ENCODE measurements around the gene ZACN.
"Not testable (repeated sequence)": the region's sequence is repeated elsewhere in the genome, so short reads cannot be mapped to it uniquely, and the experiment has no call there.

Gene ZACN

GRCh38 chr17:76053246-76054111 lies 25.5 kb upstream of the ZACN start:
- DNase-seq (ENCODE audit: low spot score): peak; percentile 36

DNA sequence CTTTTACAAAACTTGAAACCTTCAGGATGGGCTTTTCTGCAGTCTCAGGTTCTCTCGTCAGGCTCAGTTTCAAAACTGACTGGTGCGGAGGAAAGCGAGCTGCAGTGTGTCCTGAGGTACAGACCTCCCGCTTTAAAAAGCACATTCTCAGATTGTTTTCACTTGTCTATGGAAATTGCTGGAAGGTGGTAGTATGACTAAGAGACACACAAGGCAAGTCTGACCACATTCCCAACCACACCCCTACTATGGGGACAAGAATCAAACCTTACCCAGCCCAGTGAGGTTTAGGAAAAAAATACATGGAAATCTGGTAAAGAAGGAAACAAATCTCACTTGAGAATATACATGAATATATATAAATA lies 24.9 kb upstream of the ZACN start:
- DNase-seq (ENCODE audit: low spot score): peak; percentile 61

DNA sequence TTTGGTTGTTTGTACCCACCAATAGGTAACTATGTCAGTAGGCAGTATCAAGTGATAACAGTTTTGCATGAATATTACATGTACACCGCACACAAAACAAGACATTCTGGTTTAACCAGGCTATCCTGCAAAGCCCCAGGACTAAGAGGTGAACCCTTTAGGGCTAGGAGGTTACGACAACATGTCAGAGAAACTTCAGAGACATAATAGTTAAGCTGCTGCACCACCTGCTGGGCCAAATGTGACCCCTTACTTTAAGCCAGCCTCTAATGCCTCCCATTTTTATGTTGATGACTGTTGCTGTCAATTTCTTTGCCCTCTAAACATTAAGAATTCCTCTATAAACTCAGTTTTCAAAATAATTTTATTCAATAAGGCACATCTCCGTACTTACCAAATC lies 22.1 kb upstream of the ZACN start:
- no peak for DNase-seq (ENCODE audit: low spot score)

GRCh38 chr17:76058264-76058663 lies 20.7 kb upstream of the ZACN start:
- not testable (repeated sequence) for DNase-seq (ENCODE audit: low spot score)

DNA sequence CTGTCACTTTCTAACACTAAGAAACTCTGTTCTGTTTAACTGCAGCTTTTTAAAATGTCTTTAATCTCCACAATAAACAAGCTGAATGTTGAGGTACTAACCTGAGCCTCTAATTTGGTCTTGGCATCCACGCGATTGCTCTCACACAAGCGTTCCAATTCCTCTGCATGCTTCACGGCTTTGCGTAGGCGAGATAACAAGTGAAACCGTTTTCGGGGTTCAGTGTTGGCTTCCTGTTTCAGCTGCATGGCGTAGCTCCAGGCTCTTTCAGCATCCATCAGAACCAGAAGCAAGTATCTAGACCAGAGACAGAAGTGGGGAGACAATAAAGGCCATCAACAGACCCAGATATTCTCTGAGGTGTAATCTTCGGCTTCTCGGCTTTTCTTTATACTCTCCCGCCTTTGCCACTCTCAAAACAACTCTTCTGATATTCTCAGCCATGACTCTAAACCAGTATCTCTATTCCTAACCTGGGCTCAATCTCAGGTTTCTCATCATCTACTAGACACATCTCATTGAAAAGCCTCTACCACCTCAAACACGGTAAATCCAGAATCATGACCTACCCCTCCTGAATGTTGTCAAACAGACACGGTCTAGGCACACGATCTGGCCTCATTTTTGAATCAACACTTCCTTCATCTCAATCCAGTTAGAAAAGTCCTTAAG lies 15.0 kb upstream of the ZACN start:
- no peak for DNase-seq (ENCODE audit: low spot score)

- DNase-seq (ENCODE audit: low spot score): no peak
These were observed 13.2 kb upstream of the ZACN start for GRCh38 chr17:76065775-76066174.

DNA sequence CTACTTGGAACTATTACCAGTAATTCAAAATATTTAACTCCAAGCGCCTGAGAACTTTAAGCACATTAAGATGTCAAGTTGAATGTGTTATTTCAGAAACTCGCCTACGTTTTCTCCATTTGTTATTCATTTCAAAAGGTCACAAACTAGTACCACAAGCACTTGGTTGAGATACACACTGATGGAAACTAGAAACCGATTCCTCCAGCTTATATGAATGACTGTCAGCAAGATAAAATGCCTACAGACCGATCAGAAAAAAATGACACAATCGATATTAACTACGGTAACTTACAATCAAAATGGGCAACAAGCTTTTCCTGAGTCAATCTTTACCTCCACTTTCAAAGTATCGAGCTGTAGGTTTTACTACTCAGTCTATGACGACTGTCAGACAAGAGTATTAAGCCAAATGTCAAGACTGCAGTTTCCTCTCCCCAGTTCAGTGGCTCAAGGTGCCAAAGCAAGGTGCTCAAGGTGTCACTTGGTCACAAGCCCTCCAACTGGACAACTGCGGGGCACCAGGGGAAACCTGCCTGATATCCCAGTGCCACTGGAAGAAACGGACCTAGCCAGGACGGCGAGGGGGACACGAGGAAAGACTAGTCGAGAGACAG lies 7.3 kb upstream of the ZACN start:
- no peak for DNase-seq (ENCODE audit: low spot score)

- DNase-seq (ENCODE audit: low spot score): peak; percentile 98
These were observed 6.7 kb upstream of the ZACN start, which contains the start of gene SRP68 for GRCh38 chr17:76072148-76072858. SRP68 (minus strand) TSS chr17:76072517; CDS start chr17:76072491, 26 bp downstream.

DNA sequence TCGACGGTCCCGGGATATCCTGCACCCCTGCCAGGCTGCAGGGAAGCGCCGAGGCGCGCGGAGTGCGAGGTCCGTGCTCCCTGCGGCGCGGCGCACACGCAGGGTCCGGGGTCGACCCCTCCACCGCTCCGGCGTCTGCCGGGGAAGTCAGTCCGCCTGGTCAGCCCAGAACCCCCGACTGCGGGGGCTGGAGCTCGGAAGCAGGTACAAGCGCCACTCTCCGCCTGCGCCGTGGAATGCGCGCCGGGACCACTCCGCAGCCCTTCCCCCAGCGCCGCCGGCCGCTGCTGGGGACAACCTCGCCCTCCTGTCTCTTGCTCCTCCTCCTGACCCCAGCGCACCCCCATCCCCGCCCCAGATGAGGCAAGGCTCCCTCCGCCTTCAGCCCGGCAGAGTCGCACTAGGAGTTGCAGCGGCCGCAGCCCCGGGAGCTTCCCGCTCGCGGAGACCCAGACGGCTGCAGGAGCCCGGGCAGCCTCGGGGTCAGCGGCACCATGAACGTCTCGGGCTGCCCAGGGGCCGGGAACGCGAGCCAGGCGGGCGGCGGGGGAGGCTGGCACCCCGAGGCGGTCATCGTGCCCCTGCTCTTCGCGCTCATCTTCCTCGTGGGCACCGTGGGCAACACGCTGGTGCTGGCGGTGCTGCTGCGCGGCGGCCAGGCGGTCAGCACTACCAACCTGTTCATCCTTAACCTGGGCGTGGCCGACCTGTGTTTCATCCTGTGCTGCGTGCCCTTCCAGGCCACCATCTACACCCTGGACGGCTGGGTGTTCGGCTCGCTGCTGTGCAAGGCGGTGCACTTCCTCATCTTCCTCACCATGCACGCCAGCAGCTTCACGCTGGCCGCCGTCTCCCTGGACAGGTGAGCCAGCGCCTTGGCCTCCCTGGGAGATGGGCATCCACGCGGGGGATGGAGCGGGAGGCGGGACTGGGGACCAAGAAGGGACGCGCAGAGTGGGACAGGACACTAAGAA lies 4.3 kb upstream of the ZACN start, which contains the start of gene GALR2:
GALR2 (plus strand) TSS at position 392 of the 974 bp plus-strand sequence; CDS start at position 495, 103 bp downstream.
- no peak for DNase-seq (ENCODE audit: low spot score)

GRCh38 chr17:76075364-76076145 lies 3.4 kb upstream of the ZACN start:
- DNase-seq (ENCODE audit: low spot score): no peak

DNA sequence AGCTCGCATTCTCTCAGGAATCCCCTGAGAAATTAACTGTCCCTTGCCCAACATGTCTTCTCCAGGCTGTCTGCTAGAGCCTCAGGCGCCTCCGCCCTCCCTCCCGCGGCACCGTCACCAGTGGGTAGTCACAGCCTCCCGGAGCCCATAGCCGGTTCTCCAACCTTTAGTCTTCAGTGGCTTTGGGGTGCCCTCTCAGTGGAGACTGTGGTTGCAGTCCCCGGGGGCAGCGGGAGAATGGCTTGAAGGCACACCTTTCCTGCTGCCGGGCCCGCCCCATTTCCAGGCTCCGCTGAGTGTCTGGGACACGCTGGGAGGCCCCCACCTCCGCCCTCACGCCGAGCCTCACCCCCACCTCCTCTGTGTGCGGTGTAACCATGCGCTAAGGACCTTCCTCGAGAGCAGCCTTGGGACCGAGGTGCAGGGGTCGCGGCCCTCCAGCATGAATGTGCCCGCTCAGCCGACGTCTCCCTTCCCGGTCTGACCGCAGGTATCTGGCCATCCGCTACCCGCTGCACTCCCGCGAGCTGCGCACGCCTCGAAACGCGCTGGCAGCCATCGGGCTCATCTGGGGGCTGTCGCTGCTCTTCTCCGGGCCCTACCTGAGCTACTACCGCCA lies 2.7 kb upstream of the ZACN start:
- DNase-seq (ENCODE audit: low spot score): no peak

DNA sequence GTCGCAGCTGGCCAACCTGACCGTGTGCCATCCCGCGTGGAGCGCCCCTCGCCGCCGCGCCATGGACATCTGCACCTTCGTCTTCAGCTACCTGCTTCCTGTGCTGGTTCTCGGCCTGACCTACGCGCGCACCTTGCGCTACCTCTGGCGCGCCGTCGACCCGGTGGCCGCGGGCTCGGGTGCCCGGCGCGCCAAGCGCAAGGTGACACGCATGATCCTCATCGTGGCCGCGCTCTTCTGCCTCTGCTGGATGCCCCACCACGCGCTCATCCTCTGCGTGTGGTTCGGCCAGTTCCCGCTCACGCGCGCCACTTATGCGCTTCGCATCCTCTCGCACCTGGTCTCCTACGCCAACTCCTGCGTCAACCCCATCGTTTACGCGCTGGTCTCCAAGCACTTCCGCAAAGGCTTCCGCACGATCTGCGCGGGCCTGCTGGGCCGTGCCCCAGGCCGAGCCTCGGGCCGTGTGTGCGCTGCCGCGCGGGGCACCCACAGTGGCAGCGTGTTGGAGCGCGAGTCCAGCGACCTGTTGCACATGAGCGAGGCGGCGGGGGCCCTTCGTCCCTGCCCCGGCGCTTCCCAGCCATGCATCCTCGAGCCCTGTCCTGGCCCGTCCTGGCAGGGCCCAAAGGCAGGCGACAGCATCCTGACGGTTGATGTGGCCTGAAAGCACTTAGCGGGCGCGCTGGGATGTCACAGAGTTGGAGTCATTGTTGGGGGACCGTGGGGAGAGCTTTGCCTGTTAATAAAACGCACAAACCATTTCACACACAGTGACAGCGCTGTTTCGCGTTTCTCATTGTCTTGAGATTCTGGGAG lies 2.0 kb upstream of the ZACN start:
- DNase-seq (ENCODE audit: low spot score): no peak

DNA sequence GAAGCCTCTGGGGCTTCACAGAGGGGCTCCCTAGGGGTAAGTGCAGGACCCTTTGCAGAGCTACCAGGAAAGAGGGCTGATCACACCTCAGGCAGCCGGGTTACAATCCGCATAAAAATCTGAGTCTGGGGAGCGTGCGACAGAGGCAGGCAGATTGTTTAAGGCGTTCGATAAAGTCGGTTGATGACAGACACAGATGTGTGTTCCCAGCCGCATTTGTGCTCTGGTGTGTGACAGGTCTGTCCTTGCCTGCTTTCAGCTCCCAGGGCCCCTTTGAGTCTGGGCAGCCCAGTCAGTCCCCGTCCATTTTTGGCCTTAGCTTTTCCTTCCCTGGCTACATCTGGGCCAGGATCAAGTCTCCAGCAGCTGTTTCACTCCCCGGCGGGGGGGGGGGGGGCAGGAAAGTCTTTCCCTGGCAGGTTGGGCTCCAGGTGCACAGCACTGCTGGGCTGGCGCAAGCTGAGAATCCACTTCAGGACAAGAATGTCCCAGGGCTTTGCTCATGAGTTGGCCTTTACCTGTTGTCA lies 1.3 kb upstream of the ZACN start:
- DNase-seq (ENCODE audit: low spot score): no peak

DNA sequence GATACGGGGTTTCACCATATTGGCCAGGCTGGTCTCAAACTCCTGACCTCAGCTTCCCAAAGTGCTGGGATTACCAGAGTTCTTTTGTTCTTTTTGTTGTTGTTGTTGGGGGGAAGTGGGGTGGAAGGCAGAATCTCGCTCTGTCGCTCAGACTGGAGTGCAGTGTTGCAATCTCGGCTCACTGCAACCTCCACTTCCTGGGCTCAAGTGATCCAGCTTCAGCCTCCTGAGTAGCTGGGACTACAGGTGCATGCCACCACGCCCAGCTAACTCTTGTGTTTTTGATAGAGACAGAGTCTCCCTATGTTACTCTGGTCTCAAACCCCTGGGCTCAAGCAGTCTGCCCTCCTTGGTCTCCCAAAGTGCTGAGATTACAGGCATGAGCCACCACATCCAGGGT lies 612 bp upstream of the ZACN start:
- DNase-seq (ENCODE audit: low spot score): not testable (repeated sequence)

DNA sequence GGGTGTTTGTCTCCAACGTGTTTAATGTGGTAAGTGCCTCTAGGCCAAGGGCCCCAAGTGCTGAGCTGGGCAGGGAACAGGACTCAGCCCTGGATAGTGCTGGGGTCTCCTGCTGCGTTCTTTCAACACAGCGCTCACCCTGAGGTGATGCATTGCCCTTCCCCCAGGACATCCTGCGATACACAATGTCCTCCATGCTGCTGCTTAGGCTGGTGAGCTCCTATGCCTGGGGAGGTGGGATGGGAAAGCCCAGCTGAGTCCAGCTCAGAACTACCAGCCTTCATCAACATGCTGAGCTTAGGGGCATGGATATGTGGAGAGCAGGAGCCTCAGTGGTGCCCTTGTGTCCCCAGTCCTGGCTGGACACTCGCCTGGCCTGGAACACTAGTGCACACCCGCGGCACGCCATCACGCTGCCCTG lies 563 bp downstream of the ZACN start:
- DNase-seq (ENCODE audit: low spot score): no peak

DNA sequence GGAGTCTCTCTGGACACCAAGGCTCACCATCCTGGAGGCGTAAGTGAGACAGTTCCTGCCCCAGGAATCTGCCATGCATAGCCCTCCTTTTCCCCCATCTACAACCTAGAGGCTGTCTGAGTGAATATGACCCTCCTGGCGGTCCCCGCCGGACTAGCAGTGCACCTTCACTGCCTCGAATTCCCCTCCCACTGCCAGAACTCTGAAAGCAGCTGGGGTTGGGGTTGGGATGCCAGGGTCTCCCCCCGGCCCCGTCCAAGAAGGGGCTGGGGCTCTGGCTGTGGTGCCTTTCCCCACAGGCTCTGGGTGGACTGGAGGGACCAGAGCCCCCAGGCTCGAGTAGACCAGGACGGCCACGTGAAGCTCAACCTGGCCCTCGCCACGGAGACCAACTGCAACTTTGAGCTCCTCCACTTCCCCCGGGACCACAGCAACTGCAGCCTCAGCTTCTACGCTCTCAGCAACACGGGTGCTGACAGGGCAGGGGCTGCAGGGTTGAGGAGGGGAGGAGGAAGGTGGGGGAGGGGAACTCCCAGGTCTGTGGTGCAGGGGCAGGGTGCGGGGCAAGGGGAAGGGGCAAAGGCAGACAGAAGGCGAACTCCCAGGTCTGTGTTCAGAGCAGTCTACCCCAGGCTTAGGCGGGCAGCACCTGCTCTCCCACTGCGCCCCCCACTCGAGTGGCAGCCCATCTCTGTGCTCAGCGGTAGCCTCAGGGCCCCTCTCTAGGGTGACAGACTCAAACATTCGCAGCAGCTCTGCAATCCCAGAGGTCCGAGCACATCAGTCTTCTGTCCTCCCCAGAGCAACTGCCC lies 1.2 kb downstream of the ZACN start:
- no peak for DNase-seq (ENCODE audit: low spot score)

DNA sequence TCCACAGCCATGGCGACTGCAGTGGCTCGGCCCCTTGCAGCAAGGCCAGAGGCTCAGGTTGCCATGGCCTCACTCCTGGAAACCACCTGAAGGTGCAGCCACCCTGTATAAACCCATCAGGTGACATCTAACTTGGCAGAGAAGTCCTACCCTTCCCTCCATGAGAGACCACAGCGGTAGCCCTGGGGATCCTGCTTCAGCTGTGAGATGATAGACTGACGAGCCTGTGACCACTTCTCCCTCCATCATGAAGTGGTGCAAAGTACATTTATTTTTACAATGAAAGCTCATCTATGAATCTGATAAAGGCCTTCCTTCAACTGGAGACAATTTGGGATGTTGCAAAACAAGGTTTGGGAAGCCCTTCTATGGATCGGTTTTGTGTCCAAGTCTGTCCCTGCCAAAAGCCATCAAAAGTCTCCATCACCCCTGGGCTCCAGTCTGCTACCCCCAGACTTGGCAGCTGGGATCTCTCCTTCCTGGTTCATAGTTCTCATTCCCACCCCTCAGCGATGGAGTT lies 1.8 kb downstream of the ZACN start:
- no peak for DNase-seq (ENCODE audit: low spot score)

All from AG08395 (cell line).